ENCODE measurements around the gene ATP7B.

The ATP7B gene

DNA sequence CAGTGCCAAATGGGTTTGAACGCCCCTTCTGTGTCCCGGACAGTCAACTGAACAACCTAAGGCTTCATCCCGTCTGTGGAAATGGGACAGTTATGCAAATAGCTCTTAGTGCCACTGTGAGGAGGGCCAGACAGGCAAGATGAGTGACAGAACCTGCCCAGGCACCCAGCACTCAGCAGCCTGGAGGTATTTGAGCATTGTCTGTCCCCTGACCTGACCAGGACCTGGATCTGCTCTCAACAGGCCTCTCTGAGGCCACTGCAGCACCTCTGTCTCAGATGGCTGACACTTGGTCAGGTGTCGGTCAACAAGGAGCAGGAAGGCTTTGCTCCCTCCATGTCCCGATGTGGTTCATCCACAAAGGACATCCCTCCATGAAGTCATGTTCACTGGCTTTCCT is 81.6 kb downstream of the ATP7B start:
- DNase-seq (ENCODE audit: low read depth) = no peak
- TF ChIP-seq, protein P1, sequence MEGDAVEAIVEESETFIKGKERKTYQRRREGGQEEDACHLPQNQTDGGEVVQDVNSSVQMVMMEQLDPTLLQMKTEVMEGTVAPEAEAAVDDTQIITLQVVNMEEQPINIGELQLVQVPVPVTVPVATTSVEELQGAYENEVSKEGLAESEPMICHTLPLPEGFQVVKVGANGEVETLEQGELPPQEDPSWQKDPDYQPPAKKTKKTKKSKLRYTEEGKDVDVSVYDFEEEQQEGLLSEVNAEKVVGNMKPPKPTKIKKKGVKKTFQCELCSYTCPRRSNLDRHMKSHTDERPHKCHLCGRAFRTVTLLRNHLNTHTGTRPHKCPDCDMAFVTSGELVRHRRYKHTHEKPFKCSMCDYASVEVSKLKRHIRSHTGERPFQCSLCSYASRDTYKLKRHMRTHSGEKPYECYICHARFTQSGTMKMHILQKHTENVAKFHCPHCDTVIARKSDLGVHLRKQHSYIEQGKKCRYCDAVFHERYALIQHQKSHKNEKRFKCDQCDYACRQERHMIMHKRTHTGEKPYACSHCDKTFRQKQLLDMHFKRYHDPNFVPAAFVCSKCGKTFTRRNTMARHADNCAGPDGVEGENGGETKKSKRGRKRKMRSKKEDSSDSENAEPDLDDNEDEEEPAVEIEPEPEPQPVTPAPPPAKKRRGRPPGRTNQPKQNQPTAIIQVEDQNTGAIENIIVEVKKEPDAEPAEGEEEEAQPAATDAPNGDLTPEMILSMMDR (IDR thresholded peaks at IDR 0.05; ENCODE audit: low read depth, low read length, missing control alignments) = no peak

DNA sequence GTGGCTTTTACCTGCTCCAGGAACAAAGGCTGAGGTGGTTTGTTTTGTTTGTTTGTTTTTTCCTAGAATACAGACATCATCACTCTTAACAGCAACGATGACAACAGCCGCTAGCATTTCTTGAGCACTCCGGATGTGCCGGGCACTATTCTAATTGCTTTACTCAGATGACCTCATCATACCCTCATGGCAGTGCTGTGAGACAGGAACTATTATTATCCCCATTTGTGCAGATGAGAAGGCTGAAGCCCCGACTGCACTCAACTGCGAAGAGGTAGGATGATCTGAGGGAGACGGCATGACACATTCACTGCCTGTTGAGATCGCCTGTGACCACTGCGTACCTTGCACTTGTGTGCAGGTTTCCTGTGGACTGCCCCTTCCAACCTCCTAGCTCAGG is 83.0 kb downstream of the ATP7B start:
- DNase-seq (ENCODE audit: low read depth) = no peak
- TF ChIP-seq, protein P1 (IDR thresholded peaks at IDR 0.05; ENCODE audit: low read depth, low read length, missing control alignments) = no peak
- no peak overlapping the region for H3K4me3 ChIP-seq (ENCODE audit: low read depth, low read length)

More for the DNA sequence above, 81.6 kb downstream of the ATP7B start:
- H3K4me3 ChIP-seq (ENCODE audit: low read depth, low read length) = no peak overlapping the region

DNA sequence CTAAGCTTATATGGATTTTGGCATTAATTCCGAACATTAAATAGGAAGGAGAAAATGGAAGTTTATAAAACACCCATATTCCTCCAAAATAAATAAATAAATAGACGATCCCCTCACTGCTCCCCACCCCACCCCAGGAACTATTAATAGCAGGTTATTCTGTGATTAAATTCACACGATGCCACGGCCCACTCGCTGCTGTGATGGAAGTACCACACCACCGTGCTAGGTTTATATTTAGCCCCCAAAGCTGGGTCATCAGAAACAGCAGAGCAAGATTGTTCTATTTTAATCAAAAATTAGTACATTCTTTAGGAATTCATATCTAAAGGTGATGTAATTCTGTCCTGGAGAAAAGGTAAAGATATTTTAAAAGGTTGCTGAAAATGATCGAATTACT is 84.1 kb downstream of the ATP7B start:
- TF ChIP-seq, protein P1 (IDR thresholded peaks at IDR 0.05; ENCODE audit: low read depth, low read length, missing control alignments) = no peak
- H3K4me3 ChIP-seq (ENCODE audit: low read depth, low read length) = no peak overlapping the region
- DNase-seq (ENCODE audit: low read depth) = no peak

DNA sequence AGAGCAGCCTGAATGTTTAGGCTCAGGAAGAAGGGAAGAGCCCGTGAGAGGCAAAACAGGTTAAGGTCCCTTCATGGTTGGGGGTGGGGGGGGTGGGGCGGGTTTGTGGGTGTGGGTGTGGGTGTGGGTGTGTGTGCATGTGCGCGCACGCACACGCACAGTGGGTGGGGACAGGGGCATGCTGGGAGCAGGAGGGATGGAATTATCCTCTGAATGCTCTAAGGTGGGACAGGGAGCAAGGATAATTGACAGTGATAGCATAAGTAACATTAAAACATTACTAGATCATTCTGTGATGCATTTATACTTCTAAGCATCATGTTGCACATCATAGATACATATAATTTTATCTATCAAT is 84.7 kb downstream of the ATP7B start:
- TF ChIP-seq, protein P1 (IDR thresholded peaks at IDR 0.05; ENCODE audit: low read depth, low read length, missing control alignments) = no peak
- H3K4me3 ChIP-seq (ENCODE audit: low read depth, low read length) = no peak overlapping the region
- no peak for DNase-seq (ENCODE audit: low read depth)

DNA sequence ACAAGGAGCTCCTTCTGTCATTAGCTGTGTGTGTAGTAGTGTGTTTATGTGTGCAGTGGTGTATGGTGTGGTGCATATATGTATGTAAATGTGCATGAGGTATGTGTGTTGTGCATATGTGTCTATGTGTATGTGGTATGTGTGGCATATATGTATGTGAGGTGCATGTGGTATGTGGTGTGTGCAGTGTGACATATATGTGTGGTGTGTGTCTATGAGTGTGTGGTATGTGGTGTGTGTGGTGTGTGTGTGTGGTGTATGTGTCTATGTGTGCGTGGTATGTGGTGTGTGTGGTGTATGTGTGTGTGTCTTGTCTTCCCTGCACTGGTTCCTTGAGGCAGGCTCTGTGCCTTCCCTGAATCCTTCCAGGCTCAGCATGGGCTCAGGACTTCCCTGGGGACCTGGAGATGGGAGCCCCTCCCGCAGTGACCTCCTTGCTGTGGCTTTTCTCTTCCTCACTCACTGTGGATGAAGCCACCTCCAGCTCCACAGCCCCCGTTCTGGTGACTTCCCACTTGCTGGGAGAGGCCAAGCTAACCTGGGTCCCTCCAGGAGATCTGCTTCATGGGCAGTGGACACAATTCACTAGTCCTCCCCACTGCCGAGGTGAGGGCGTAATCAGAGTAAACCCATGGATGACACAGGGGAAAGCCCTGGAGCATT is 85.3 kb downstream of the ATP7B start:
- TF ChIP-seq, protein P1 (IDR thresholded peaks at IDR 0.05; ENCODE audit: low read depth, low read length, missing control alignments) = no peak
- DNase-seq (ENCODE audit: low read depth) = no peak

DNA sequence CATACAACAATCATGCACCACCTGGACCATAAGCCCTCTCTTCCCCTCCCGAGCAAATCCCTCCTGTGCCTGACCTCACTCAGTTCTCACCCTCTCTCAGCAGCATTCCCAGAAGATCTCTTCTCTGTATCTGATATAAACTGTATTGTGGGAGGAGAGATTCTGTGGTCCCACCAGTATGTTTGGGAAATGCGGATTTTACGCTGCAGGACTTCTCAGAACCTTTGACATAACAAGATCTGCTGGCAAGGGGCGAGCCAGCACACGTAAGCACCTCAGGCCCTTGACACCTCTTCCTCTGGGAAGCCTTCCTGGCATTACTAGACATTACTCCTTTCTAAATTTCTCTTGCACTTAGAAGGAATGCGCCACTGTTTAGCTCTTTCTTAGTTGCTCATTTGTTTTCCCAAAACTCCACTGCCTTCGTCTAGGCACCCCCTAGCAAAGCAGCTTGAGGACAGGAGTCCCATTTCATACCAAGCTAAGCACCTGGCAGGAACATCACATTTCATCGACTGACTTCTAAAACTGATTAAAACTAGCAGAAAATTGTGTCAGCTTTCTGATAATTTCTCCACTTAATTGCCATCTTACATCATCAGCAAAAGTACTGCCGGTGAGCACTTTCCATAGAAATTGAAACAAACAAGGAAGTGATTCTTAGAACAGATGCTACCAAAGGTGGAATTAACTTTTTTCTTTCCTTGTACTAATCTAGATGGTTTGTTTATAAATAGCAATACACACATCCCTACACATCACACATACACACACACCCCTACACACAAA is 86.3 kb downstream of the ATP7B start:
- no peak for DNase-seq (ENCODE audit: low read depth)
- TF ChIP-seq, protein P1 (IDR thresholded peaks at IDR 0.05; ENCODE audit: low read depth, low read length, missing control alignments) = no peak
- H3K4me3 ChIP-seq (ENCODE audit: low read depth, low read length) = no peak overlapping the region

More for the DNA sequence above, 85.3 kb downstream of the ATP7B start:
- no peak overlapping the region for H3K4me3 ChIP-seq (ENCODE audit: low read depth, low read length)
